ENCODE results near the gene KAT8.
A peak's percentile ranks its signal among the peaks of the same experiment; 100 is the strongest.

KAT8 gene

DNA sequence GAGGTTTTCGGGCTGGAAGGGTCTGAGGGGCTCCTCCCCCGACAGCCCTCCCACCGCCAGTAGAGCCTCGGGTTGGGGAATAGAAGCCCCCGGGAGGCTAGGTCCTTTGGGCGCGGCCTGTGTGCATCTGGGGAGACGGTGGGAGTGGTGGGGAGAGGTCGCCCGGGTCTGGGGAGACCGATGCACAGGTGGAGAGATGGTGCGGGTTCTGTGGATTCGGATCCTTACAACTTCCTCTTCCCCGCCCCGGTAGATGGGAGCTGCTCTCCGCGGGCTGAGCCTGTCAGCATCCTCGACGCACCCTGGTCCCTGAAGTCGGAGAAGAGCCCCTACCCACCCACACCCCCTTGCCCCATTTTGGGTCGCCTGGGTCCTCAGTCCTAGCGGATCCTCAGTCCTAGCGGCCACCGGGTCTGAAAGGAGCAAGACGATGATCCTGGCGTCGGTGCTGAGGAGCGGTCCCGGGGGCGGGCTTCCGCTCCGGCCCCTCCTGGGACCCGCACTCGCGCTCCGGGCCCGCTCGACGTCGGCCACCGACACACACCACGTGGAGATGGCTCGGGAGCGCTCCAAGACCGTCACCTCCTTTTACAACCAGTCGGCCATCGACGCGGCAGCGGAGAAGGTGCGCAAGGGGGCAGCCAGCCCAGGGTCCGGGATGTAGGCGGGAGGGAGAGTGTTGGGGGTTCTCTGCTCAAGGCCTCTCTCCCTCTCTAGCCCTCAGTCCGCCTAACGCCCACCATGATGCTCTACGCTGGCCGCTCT is 8.5 kb upstream of the KAT8 start:
- no peak for DNase-seq

DNA sequence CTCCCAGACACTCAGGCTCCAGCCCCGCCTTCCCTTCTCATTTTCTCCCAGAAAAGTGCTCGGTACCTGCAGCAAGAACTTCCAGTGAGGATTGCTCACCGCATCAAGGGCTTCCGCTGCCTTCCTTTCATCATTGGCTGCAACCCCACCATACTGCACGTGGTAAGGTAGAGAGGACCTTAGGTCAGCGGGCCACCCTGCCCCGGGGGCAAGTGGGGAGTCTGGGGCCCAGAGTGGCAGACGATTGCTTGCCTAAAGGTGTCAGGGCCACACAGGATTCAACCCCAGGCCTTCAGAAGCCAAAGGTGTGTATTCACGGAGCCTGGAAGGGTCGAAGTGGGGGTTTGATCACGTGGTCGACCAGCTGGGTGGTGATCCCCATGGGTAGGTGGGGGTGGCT is 7.8 kb upstream of the KAT8 start:
- DNase-seq, result no peak

DNA sequence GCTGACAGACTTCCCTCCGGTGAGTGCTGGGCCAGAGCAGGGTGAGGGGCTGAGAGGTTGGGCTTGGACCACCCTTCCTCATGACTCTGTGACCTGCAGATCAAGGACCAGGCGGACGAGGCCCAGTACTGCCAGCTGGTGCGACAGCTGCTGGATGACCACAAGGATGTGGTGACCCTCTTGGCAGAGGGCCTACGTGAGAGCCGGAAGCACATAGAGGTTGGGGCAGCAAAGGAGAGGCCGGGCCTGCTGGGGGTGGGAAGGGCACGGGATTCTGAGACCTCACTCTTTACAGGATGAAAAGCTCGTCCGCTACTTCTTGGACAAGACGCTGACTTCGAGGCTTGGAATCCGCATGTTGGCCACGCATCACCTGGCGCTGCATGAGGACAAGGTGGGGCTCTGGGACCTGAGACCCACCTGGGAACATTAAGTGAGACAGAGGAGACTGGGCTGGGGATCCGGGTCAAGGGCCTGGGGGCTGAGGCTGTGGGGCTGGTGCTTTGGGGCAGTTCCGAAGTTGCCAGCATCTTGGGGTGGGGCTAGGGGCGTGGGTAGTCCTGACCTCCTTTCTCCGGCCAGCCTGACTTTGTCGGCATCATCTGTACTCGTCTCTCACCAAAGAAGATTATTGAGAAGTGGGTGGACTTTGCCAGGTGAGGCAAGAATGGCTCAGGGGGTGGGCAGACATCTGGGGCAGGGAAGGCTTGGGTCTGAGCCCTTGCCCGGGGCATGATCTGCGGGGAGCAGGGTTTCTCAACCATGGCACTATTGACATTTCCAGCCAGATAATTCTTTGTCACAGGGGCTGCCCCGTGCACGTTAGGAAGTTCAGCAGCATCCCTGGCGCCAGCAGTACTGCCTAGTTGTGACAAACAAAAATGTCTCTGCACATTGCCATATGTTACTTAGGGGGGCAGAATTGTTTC is 7.1 kb upstream of the KAT8 start:
- DNase-seq, result no peak

DNA sequence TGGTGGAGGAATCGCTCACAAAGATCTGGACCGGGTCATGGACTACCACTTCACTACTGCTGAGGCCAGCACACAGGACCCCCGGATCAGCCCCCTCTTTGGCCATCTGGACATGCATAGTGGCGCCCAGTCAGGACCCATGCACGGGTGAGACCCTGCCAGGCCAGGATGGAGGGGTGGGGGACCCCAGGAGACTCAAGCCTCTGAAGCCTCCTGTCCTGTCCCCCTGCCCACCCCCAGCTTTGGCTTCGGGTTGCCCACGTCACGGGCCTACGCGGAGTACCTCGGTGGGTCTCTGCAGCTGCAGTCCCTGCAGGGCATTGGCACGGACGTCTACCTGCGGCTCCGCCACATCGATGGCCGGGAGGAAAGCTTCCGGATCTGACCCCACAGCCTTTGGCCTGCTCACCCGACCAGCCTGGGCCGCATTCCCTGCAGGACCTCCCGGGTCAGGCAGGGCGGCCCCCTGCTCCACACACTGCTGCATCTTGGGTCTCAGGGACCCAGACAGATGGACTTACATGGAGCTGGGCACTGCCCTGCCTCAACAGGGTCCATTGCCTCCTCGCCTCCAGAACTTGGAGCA is 5.5 kb upstream of the KAT8 start:
- DNase-seq, result no peak

DNA sequence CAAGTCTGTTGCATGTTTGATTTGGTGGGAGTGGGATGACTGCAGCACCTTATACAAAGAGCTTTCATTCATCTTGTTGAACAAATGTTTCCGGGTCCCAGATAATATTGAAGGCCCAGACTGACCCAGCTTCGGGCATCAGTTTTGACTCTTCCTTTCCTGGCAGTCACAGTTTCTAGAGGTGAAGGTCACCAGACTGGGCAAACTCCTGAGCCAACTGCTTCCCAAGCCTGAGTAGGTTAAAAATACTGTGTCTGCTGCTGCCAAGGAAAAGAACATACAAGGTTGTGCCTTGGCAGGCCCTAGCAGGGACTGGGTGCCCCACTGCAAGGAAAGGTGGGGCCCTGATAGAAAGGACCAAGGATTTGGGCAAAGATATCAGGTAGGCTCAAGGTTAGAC is 4.8 kb upstream of the KAT8 start:
- no peak for DNase-seq

DNA sequence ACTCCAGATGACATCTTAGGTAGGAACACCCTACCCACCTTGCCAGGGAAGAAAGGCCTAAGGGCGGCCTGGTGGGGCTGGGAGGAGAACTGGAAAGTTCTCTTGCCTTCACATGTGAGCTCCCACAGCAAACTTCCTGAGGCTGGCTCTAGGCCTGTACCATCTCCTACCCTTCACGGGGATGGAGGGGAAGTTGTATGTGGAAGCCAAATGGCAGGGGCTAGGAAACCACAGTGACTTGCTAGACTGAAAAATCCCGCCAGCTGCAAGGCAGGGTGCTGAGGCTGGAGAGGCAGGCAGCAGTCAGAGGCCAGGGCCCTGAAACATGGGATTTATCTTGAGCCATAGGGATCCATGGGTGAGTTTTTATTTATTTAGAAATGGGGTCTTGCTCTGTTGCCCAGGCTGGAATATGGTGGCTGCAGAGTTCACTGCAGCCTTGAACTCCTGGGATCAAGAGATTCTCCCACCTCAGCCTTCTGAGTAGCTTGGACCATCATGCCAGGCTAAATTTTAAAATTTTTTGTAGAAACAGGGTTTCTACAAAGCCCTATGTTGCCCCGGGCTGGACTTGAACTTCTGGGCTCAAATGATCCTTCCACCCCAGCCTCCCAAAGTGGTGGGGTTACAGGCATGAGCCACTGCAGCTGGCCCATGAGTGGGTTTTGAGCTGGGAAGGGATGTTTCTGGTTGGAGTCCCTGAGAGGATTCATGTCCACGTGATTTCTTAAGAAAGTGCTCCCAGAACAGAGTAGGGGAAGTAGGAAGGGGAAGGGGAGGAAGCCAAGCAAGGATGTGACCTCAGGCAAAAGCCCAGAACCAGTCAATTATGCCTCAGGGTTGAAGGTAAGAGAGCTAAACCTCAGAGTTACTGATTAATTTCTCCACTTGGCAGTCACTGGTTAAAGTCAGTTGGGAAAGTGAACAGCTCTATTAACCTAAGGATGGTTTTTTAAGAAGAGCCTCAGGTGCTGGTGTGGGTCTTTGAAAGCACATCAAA is 4.0 kb upstream of the KAT8 start:
- peak; percentile 49 for DNase-seq

DNA sequence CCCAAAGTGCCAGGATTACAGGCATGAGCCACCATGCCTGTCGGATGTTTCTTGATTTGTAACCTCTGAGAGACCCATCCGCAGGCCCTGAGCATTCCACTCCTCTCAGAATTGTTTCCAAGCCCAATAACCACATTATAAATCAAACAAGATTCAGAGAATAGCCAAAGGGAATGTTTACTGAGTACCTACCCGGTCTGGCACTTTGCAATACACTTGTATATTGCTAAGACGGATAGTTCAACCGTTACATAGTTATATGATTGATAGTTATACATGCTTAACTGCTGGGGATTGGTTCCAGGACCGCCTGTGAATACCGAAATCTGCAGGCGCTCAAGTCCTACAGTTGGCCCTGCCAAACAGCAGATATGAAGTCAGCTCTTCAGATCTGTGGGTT is 3.0 kb upstream of the KAT8 start:
- no peak for DNase-seq

DNA sequence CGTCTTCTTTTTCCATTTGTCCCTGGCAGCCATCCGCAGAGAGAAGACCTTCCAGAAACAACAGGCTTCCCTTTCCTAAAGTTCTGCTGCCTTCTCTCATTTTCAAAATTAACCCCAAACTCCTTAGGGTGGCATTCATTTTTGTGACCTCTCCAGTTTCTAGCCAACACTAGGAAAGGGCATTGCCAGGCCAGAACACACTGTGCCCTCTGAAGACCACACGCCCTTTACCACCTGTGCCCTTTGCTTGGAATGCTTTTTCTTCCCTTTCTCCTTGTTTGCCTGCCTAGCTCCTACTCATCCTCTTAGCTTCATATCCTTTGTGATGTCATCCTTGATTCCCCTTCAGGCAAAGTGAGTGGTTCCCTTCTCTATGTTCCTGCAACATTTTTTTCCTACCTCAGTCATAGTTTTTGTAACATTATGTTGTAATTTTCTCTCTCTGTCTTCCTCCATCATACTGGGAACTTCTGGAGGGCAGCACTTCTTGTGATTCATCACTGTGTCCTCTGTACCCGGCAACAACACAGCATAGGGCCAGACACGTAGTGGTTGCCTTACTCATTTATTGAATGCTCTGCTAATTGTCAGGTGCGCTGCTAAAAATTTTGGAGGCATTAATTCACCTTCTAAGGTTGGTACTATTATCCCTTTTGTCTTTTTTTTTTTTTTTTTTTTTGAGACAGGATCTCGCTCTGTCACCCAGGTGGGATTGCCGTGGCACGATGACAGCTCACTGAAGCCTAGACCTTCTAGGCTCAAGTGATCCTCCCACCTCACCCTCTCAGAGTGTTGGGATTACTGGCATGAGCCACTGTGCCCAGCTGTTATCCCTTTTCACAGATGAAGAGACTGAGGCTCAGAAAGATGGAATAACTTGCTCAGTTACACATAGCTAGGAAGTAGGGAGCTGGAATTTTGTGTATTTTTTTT is 1.0 kb downstream of the KAT8 start:
- DNase-seq, result peak; percentile 41

DNA sequence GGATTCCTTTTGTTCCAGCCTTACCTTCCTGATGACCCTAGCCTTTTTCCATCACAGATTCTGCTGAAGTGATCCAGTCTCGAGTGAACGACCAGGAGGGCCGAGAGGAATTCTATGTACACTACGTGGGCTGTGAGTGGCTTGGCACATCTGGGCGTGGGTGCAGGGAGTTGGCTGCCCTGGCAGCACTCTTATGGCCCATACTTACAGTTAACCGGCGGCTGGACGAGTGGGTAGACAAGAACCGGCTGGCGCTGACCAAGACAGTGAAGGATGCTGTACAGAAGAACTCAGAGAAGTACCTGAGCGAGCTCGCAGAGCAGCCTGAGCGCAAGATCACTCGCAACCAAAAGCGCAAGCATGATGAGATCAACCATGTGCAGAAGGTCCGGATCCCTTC is 2.7 kb downstream of the KAT8 start:
- DNase-seq, result no peak

DNA sequence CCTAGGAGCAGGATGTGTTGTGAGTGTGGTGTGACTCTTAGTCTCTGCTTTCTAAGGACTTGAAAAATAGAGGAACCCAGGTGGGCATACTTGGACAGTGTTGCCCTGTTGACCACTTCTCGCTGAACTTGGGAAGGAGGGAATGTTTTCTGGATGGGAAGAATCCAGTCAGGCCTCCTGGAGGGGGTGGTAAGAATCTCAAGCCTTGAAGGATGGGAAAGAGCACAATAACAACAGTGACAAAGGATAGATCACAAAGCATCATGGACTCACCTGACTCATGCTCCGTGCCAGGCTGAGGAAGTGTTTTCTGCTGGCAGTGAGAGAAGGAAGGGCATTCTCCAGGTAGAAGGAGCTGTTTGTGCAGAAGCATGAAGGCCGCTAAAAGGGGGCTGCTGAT is 8.4 kb downstream of the KAT8 start:
- no peak for DNase-seq

DNA sequence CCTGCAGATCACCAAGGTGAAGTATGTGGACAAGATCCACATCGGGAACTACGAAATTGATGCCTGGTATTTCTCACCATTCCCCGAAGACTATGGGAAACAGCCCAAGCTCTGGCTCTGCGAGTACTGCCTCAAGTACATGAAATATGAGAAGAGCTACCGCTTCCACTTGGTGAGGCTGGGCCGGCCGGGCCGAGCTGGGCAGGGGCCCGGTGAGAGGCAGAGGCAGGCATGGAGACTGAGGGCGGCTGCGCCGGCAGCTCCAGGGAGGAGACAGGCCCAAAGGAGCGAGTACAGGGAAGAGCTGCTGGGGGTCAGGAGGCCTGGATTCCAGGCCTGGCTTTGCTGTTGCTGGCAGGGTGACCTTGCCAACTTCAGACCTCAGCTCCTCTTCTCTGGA is 9.7 kb downstream of the KAT8 start:
- DNase-seq, result no peak

DNA sequence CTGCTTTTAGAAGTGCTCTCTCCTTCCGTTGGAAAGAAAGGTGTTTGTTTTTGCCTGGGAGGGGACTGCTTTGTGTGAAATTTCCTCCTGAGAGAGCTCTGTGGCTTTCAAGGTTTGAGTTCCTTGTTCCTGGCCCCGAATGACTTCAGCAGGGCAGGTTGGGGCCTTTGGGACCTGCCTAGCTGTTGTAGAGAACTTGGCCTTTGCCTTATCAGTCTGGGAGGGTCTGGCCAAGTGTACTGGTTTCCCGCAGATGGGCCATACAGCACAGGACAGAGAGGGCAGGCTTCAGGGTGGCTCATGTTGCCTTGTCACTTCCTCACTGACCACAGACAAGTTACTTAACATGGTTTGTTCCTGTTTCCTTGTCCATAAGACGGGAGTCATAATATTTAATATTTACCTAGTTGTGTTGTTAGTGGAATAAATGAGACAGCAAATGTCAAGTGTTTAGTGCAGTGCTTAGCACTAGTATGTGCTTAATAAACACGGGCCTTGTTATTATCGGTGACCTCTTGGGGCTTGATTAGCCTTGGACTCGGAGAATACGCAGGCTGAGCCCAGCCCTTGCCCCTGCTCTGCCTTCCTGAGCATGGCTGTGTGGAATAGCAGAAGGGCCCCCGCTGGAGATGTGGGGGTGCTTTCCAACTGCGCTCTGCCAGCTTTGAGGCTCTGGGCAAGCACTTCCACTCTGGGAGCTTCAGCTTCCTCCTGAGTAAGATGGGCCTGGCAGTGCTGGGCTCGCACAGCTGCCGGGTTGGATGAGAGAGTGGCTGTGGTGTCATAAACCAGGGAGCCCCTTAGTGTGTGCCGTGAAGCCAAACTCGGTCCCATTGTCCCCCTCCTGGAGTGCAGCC is 11.5 kb downstream of the KAT8 start:
- peak; percentile 80 for DNase-seq

DNA sequence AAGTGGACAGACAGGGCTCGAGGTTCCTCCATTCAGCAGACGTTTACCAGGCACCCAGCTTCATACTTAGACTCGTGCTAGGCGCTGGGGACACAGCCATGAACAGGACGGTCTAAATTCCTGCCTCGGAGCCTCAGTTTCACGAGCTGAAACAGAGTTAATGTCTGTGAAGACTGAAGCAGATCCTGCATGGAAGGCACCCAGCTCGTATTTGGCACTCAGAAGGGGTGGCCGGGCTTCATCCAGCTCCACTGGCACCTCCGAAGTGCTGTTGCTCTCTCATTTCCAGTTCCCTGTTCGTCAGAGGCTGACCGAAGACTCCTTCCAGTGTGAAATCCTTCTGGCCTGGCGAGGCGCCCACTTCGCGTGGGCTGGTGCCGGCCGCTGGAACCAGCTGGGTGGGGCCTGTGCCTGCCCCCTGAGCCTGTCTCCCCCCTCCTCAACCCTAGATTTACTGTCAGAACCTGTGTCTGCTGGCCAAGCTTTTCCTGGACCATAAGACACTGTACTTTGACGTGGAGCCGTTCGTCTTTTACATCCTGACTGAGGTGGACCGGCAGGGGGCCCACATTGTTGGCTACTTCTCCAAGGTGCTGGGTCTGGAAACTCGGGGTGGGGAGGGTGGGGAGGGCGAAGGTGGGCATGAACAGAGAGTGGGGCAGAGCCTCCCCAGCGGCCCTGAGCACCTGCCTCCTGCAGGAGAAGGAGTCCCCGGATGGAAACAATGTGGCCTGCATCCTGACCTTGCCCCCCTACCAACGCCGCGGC is 12.3 kb downstream of the KAT8 start:
- no peak for DNase-seq

DNA sequence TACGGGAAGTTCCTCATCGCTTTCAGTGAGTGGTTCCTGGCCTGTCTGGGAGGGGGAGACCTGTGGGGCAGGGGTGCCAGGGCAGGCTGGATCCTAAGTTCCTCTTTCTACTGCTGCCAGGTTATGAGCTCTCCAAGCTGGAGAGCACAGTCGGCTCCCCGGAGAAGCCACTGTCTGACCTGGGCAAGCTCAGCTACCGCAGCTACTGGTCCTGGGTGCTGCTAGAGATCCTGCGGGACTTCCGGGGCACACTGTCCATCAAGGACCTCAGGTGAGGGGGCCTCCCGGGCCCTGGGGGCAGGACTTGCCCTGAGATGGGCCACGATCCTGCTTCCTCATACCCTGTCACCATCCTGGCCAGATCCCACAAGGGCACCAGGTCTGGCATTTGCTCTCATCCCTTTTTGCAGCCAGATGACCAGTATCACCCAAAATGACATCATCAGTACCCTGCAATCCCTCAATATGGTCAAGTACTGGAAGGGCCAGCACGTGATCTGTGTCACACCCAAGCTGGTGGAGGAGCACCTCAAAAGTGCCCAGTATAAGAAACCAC is 12.9 kb downstream of the KAT8 start:
- no peak for DNase-seq

DNA sequence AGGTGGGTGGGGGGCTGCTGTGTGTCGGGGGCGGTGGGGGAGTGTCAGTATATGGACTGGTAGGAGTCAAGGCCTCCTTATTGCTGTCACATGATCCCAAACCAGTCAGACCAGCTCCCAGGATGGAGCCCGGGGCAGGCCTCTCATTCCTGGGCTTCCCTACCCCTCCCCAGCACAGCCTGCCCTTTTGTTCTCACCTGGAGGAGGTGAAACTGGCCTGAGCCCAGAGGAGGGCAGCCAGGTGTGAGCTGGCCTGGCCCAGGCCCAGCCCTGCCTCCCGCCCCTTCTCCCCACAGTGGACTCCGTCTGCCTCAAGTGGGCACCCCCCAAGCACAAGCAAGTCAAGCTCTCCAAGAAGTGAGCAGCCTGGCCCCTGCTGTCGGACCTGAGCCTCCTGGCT is 13.4 kb downstream of the KAT8 start:
- DNase-seq, result no peak

DNA sequence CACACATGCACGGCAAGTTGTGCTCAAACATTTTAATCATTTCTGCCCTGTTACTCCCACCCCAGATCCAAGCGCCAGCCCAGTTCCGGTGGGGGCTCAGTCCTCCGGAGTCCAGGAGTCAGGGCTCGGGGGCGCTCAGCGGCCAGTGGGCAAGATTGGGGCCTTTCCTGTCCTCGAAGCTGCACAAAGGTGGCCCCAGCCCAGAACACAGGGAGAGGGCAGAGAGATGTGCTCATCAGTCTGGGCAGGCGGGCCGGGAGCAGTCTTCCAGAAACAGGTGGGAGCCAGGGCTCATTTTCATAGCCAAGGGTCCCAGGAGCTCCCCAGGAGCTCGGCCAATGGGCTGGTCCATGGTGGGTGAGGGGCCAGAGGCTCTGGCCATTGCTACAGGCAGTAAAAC is 14.0 kb downstream of the KAT8 start:
- DNase-seq, result no peak

DNA sequence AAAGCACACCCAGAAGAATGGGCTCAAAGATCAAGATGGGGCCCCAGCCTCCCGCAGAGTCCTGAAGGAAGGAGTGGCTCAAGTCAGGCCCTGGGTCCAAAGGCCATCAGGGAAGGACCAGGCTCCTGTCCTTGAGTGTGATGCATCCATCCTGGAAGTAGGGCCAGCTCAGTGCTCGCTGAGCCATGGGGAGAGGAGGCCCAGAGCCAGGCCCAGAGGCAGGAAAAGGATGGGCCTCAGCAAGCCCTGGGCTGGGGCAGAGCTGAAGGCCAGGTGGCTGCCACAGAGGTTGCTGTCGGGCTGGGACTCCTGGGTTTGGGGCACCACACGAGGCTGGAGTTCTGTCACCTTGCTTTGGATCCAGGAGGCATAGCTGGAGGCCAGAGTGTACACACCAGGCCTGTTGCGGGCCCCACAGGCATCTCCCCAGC is 14.4 kb downstream of the KAT8 start:
- DNase-seq, result no peak

DNA sequence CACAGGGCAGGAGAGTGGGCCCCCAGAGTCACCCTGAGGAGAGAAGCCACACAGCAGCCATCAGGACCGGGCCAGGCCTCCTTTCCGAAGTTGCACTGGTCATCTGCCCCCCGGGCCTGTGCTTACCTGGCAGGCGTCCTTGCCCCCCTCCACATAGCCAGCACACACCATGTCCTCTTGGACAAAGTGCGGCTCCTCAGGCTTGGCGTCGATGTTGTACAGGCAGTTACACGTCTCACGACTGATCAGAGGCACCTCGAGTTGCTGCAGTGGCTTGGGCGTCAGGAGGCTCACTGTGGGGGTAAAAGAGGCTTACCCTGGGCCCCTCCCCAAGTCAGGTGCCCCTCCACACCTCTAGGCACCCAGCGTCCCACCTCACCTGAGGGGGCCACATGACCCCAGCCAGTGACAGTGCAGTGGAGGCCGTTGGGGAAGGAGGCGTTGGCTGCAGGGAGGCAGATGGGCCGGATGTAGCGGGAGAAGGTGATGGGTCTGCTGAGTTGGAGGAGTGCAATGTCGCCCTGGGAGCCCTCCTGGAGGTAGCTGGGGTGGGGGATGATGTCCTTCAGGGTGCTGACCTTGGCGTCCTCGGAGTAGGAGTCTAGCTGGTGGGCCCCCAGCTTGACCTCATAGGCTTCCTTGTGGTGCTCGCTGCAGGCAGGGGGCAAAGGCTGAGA is 15.0 kb downstream of the KAT8 start:
- DNase-seq, result no peak

DNA sequence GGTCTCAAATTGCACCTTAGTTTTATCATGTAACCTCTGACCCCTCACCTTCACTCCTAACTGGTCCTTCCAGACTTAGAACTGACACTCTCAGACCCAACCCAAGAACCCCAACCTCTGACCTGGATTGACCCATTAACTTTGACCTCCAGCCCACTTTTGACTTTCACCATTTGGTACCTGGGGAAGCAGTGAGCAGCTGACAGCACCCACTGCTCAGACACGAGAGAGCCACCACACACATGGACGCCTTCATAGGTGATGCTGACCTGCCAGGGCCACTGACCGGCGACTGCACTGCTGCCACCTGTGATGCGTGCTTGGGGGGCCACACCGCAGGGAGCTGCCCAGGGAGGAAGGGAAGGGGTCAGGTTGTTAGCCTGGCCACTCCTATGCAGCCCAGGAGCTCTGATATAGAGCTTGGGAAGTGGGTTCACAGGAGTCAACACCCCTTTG is 15.6 kb downstream of the KAT8 start:
- no peak for DNase-seq
